Measurements from ENCODE around the gene PITRM1. TPM values are rescaled to one million over a fixed set of nuclear protein-coding genes. Genes with fewer than 3 reads are reported as not detected.

PITRM1 gene
- total RNA-seq, 2 experiments from 2014 or later = 34.6 to 40.3 TPM

GRCh38 chr10:3150366-3150765 is 22.2 kb downstream of the PITRM1 start:
- H3K27ac ChIP-seq (ENCODE audit: low read depth, low read length, poor library complexity, severe bottlenecking) = no peak overlapping the region
- H4K20me1 ChIP-seq (ENCODE audit: insufficient read depth, low read length) = no peaks in the 10 kb centered on the region
- H3K9me3 ChIP-seq (ENCODE audit: low read length) = no peaks in the 10 kb centered on the region
- H3K9me2 ChIP-seq (ENCODE audit: insufficient read depth, low read length) = no peaks in the 10 kb centered on the region
- intact Hi-C loops (cut with micrococcal nuclease; ENCODE audit: unreplicated experiment) = no loop called here
- no peaks in the 10 kb centered on the region for H3K4me1 ChIP-seq (ENCODE audit: insufficient read depth, low read length, poor library complexity, severe bottlenecking)
- POLR2A ChIA-PET = no interaction called here
- TF ChIP-seq EZH2phosphoT487 (IDR thresholded peaks at IDR 0.05; ENCODE audit: borderline replicate concordance, low read depth, low read length) = no peak
- TF ChIP-seq, protein P1, sequence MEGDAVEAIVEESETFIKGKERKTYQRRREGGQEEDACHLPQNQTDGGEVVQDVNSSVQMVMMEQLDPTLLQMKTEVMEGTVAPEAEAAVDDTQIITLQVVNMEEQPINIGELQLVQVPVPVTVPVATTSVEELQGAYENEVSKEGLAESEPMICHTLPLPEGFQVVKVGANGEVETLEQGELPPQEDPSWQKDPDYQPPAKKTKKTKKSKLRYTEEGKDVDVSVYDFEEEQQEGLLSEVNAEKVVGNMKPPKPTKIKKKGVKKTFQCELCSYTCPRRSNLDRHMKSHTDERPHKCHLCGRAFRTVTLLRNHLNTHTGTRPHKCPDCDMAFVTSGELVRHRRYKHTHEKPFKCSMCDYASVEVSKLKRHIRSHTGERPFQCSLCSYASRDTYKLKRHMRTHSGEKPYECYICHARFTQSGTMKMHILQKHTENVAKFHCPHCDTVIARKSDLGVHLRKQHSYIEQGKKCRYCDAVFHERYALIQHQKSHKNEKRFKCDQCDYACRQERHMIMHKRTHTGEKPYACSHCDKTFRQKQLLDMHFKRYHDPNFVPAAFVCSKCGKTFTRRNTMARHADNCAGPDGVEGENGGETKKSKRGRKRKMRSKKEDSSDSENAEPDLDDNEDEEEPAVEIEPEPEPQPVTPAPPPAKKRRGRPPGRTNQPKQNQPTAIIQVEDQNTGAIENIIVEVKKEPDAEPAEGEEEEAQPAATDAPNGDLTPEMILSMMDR (conservative IDR thresholded peaks at IDR 0.05; ENCODE audit: low read length) = no peak
- no peak for DNase-seq (ENCODE audit: low spot score)
- no peak overlapping the region for H3K4me3 ChIP-seq (ENCODE audit: low read depth, low read length, poor library complexity, severe bottlenecking)
- BruUV-seq (replicated peaks) = no TSS peak
- peaks cover 49% of the 10 kb centered on the region for H3K36me3 ChIP-seq (ENCODE audit: insufficient read depth, low read length)
- no peak overlapping the region for H2AFZ ChIP-seq (ENCODE audit: low read length)
- H3K4me2 ChIP-seq (ENCODE audit: low read length) = no peak overlapping the region
- no peaks in the 10 kb centered on the region for H3K79me2 ChIP-seq (ENCODE audit: insufficient read depth, low read depth, low read length)
- CTCF ChIA-PET (ENCODE audit: unreplicated experiment) = no interaction called here

DNA sequence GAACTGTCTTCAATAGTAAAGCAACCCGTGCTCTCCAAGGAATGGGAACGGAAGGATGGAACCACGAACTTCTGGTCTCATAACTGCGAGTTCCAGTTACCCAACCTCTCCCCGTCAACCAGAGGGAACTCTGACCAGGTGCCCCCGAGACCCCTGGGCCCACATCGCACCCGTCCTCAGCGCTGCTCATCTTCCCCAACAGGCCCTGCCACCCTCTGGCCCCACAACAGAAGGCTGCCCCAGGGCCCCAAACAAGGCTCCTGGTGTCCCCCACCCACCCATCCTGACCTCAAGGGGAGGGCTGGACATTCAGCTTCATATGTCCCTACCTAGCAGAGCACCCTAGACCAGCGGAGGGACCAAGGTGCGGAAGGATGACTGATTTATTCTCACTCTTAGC is 22.7 kb downstream of the PITRM1 start:
- BruUV-seq (replicated peaks) = no TSS peak
- Histone ChIP-seq H4K20me1 (ENCODE audit: insufficient read depth, low read length) (no peaks in the 10 kb centered on the region), H3K4me2 (ENCODE audit: low read length) (no peak overlapping the region), H2AFZ (ENCODE audit: low read length) (no peak overlapping the region), H3K79me2 (ENCODE audit: insufficient read depth, low read depth, low read length) (no peaks in the 10 kb centered on the region), H3K9me3 (ENCODE audit: low read length) (no peaks in the 10 kb centered on the region), H3K4me1 (ENCODE audit: insufficient read depth, low read length, poor library complexity, severe bottlenecking) (no peaks in the 10 kb centered on the region), H3K27ac (ENCODE audit: low read depth, low read length, poor library complexity, severe bottlenecking) (no peak overlapping the region), H3K36me3 (ENCODE audit: insufficient read depth, low read length) (peaks cover 49% of the 10 kb centered on the region), H3K4me3 (ENCODE audit: low read depth, low read length, poor library complexity, severe bottlenecking) (no peak overlapping the region), H3K9me2 (ENCODE audit: insufficient read depth, low read length) (no peaks in the 10 kb centered on the region)
- intact Hi-C loops (cut with micrococcal nuclease; ENCODE audit: unreplicated experiment) = no loop called here
- ChIA-PET POLR2A (no interaction called here), CTCF (ENCODE audit: unreplicated experiment) (no interaction called here)
- TF ChIP-seq, protein P1 (conservative IDR thresholded peaks at IDR 0.05; ENCODE audit: low read length) = no peak
- TF ChIP-seq EZH2phosphoT487 (IDR thresholded peaks at IDR 0.05; ENCODE audit: borderline replicate concordance, low read depth, low read length) = no peak
- DNase-seq (ENCODE audit: low spot score) = no peak

DNA sequence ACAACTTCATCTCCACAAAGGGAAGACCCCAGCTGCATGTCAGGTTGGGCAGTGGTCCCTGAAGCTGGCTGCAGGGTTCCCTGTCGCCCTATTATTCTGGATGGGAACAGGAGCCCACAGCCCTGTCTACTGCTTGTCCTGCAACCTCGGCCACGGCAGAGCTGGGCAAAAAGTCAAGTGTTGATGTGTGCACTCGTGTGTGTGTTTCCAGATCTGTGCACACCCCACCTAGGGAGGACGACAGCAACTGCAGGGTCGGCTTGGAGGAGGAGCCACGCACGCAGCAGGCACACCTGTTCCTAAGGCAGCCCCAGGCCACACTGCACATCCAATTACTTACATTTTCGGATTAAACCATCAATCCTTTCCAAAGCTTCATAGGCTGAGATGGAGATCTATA is 23.6 kb downstream of the PITRM1 start:
- H2AFZ ChIP-seq (ENCODE audit: low read length) = no peak overlapping the region
- ChIA-PET CTCF (ENCODE audit: unreplicated experiment) (no interaction called here), POLR2A (interaction anchor here (0.9 kb wide), 1 partner anchor 23 kb away, joined by 3 read pairs; the partner anchor contains the start of gene PITRM1)
- no peak overlapping the region for H3K27ac ChIP-seq (ENCODE audit: low read depth, low read length, poor library complexity, severe bottlenecking)
- no peak overlapping the region for H3K4me2 ChIP-seq (ENCODE audit: low read length)
- H3K4me3 ChIP-seq (ENCODE audit: low read depth, low read length, poor library complexity, severe bottlenecking) = no peak overlapping the region
- BruUV-seq (replicated peaks) = no TSS peak
- H3K36me3 ChIP-seq (ENCODE audit: insufficient read depth, low read length) = peaks cover 48% of the 10 kb centered on the region
- H3K4me1 ChIP-seq (ENCODE audit: insufficient read depth, low read length, poor library complexity, severe bottlenecking) = no peaks in the 10 kb centered on the region
- intact Hi-C loops (cut with micrococcal nuclease; ENCODE audit: unreplicated experiment) = no loop called here
- no peak for DNase-seq (ENCODE audit: low spot score)
- no peaks in the 10 kb centered on the region for H3K9me2 ChIP-seq (ENCODE audit: insufficient read depth, low read length)
- no peaks in the 10 kb centered on the region for H3K79me2 ChIP-seq (ENCODE audit: insufficient read depth, low read depth, low read length)
- no peaks in the 10 kb centered on the region for H3K9me3 ChIP-seq (ENCODE audit: low read length)
- no peak for TF ChIP-seq EZH2phosphoT487 (IDR thresholded peaks at IDR 0.05; ENCODE audit: borderline replicate concordance, low read depth, low read length)
- TF ChIP-seq, protein P1 (conservative IDR thresholded peaks at IDR 0.05; ENCODE audit: low read length) = no peak
- no peaks in the 10 kb centered on the region for H4K20me1 ChIP-seq (ENCODE audit: insufficient read depth, low read length)
